DND-41 (cell line): ENCODE results near the gene MRPS27.
"Not testable (repeated sequence)": the region's sequence is repeated elsewhere in the genome, so short reads cannot be mapped to it uniquely, and the experiment has no call there.

Experiments used
- ATAC-seq: fragments of 200-7000 bp; cut with Tn5 transposase; 3 replicates; pipeline ENCODE4 v1.9.1; 2021; ENCODE audit warnings: low read depth; ENCODE audit not compliant: insufficient read depth
- DNase-seq: peaks from one replicate; pipeline ENCODE4 v3.0.0-alpha.2; 2020
- H2AFZ ChIP-seq: 2 replicates; pipeline ENCODE4 v1.6.0; 2012; ENCODE audit warnings: low read depth, low read length
- H3K27ac ChIP-seq: 2 replicates; pipeline ENCODE4 v1.5.1; 2012; ENCODE audit warnings: low read length, inconsistent platforms
- H3K27me3 ChIP-seq: fragments of 200-600 bp; sonication (generic); 2 replicates; pipeline ENCODE4 v1.6.0; 2012; ENCODE audit warnings: low read length, mild to moderate bottlenecking, inconsistent platforms; ENCODE audit not compliant: insufficient read depth, poor library complexity
- H3K36me3 ChIP-seq: 2 replicates; pipeline ENCODE4 v1.5.1; 2012; ENCODE audit warnings: low read length, inconsistent platforms; ENCODE audit not compliant: insufficient read depth
- H3K4me1 ChIP-seq: 2 replicates; pipeline ENCODE4 v1.5.1; 2012; ENCODE audit warnings: mild to moderate bottlenecking, low read length; ENCODE audit not compliant: insufficient read depth
- H3K4me2 ChIP-seq: 2 replicates; pipeline ENCODE4 v1.6.0; 2012; ENCODE audit warnings: mild to moderate bottlenecking, moderate library complexity, low read length, inconsistent platforms; ENCODE audit not compliant: insufficient read depth
- H3K4me3 ChIP-seq, 2 experiments: fragments of 200-600 bp in 1 of 2; shearing (Covaris generic) in 1 of 2; 2 replicates each; pipeline ENCODE4 v1.5.1; 2012 to 2016; ENCODE audit warnings: inconsistent platforms in 2 of 2, low read length in 2 of 2, mild to moderate bottlenecking in 2 of 2, low read depth in 1 of 2, moderate library complexity in 1 of 2
- H3K79me2 ChIP-seq: 2 replicates; pipeline ENCODE4 v1.6.0; 2012; ENCODE audit warnings: low read length, inconsistent platforms; ENCODE audit not compliant: insufficient read depth
- H3K9ac ChIP-seq: 2 replicates; pipeline ENCODE4 v1.6.0; 2012; ENCODE audit warnings: low read depth, mild to moderate bottlenecking, inconsistent platforms, low read length, moderate library complexity
- H3K9me3 ChIP-seq: 2 replicates; pipeline ENCODE4 v1.5.1; 2012; ENCODE audit warnings: low read length, moderate library complexity, mild to moderate bottlenecking, inconsistent platforms; ENCODE audit not compliant: insufficient read depth, severe bottlenecking
- H4K20me1 ChIP-seq: 2 replicates; pipeline ENCODE4 v1.6.0; 2012; ENCODE audit warnings: low read length; ENCODE audit not compliant: insufficient read depth
- EZH2 ChIP-seq: IDR thresholded peaks from 3 replicates; pipeline ENCODE4 v1.6.1; 2012; ENCODE audit warnings: borderline replicate concordance, low read depth, mild to moderate bottlenecking, moderate library complexity, low read length, inconsistent platforms; ENCODE audit not compliant: severe bottlenecking
- TF ChIP-seq, protein P1 (sequence below): IDR thresholded peaks from 2 replicates; pipeline ENCODE4 v1.5.1; 2012; ENCODE audit warnings: borderline replicate concordance, low read length, moderate library complexity, mild to moderate bottlenecking; ENCODE audit not compliant: poor library complexity, severe bottlenecking; ENCODE audit errors: extremely low read depth

The MRPS27 gene

DNA sequence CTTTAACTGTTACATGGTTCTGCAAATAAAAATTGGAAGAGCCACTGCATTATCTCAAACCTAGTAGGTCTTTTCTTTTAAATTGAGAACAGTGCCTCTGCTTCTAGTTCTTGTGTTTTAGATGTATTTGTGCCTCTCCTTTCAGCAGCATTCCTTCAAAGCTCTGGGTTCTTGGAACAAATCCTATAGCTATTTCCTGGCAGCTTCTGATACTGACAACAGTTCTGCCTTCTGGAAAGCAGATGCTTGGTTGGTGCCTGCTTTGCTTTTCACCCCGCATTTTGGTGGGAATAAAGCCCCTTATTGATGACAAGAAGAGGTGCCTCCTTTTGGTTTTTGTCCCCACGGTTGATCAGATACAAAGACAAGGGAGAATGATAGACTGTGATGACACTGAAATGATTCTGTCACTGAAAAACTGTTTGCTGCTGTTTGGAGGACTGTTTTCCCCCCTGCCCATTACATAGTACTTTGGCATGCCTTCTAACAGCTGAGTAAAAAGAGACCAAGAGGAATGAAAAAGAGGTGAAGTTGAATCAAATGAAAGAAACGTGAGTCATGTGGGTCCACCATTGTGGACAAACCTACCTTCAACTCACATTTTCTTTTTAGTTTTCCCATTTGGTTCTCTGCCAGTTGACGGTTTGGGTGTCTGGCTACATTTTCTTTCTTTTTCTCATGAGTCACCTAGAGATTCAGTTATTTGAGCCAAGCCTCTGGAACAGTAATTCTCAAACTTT lies 5.7 kb upstream of the MRPS27 start:
- Histone ChIP-seq H3K9ac (no peak overlapping the region), H3K4me1 (peaks cover 13% of the 10 kb centered on the region), H3K4me2 (no peak overlapping the region), H3K27ac (no peak overlapping the region), H3K4me3 (no peak overlapping the region), H3K79me2 (peaks cover 4% of the 10 kb centered on the region; the same call in 1 of the 2 replicates), H3K9me3 (no peaks in the 10 kb centered on the region), H2AFZ (no peak overlapping the region), H3K36me3 (peaks cover 39% of the 10 kb centered on the region; the same call in 1 of the 2 replicates), H3K27me3 (no peaks in the 10 kb centered on the region), H4K20me1 (no peaks in the 10 kb centered on the region)
- DNase-seq = no peak
- TF ChIP-seq, protein P1, sequence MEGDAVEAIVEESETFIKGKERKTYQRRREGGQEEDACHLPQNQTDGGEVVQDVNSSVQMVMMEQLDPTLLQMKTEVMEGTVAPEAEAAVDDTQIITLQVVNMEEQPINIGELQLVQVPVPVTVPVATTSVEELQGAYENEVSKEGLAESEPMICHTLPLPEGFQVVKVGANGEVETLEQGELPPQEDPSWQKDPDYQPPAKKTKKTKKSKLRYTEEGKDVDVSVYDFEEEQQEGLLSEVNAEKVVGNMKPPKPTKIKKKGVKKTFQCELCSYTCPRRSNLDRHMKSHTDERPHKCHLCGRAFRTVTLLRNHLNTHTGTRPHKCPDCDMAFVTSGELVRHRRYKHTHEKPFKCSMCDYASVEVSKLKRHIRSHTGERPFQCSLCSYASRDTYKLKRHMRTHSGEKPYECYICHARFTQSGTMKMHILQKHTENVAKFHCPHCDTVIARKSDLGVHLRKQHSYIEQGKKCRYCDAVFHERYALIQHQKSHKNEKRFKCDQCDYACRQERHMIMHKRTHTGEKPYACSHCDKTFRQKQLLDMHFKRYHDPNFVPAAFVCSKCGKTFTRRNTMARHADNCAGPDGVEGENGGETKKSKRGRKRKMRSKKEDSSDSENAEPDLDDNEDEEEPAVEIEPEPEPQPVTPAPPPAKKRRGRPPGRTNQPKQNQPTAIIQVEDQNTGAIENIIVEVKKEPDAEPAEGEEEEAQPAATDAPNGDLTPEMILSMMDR = no peak
- TF ChIP-seq EZH2 = no peak
- ATAC-seq = no peak

DNA sequence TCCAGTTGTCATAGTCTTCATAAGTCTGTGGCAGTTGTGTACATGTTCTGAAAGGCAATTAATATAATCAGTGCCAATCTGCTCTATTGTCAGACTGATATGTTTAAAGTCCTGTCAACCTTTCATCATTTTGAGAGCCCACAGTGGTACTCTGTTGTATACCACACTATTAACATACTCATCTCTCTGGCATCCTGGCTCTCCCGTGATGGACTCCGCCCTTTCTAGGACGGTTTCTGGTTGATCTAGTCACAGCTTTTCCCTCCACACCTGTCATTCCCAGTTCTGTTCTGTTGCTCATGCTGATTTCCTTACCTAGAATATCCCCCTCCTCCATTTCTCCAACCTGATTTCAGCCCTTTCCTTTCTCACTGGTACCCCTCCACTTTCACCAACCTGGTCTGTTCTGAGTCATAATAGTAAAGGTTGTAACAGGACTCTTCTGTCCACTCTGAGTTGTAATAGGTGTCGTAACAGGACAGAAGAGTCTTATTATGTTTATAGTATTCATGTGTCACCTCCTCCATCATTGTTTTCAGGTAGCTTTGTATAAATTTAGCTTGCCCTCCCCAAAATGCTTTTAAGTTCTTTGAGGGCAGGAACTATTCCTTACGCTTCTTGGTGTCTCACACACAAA lies 4.3 kb upstream of the MRPS27 start:
- peaks cover 33% of the 10 kb centered on the region for H3K36me3 ChIP-seq
- H3K4me2 ChIP-seq = no peak overlapping the region
- no peak for DNase-seq
- H3K4me1 ChIP-seq = peaks cover 13% of the 10 kb centered on the region
- H2AFZ ChIP-seq = no peak overlapping the region
- no peak overlapping the region for H3K27ac ChIP-seq
- peaks cover 16% of the 10 kb centered on the region for H3K79me2 ChIP-seq
- no peak overlapping the region for H3K4me3 ChIP-seq
- ATAC-seq = no peak
- H3K27me3 ChIP-seq = no peaks in the 10 kb centered on the region
- H3K9me3 ChIP-seq = no peaks in the 10 kb centered on the region
- no peak for TF ChIP-seq EZH2
- TF ChIP-seq, protein P1 = no peak
- H3K9ac ChIP-seq = no peak overlapping the region
- no peaks in the 10 kb centered on the region for H4K20me1 ChIP-seq

DNA sequence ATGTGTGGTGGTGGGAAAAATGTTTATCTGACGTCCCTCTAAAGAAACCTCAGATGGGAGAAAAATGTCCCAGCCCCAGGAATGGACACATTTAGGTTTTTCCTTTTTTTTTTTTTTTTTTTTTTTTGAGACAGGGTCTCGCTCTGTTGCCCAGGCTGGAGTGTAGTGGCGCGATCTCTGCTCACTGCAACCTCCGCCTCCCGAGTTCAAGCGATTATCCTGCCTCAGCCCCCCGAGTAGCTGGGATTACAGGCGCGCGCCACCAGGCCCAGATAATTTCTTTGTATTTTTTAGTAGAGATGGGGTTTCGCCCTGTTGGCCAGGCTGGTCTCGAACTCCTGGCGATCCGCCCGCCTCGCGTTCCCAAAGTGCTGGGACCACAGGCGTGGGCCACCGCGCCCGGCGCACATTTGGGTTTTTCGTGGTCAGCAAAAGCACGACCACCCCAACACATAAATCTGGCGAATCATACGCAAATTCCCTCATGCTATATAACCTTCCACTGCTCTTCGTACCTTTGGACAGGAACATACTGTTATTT lies 535 bp downstream of the MRPS27 start:
- DNase-seq = peak; percentile 42
- peak overlapping the region; percentile 86 for H3K4me2 ChIP-seq
- peaks cover 52% of the 10 kb centered on the region for H3K4me1 ChIP-seq
- H3K27me3 ChIP-seq, H4K20me1 ChIP-seq, H3K9me3 ChIP-seq: not testable (repeated sequence)
- peak overlapping the region; percentile 91 for H3K27ac ChIP-seq
- H3K9ac ChIP-seq = peak overlapping the region; percentile 66
- peak; percentile 6; the same call in 2 of the 3 replicates for ATAC-seq
- H3K4me3 ChIP-seq = peak overlapping the region; percentile 83 to 93
- H2AFZ ChIP-seq = peak overlapping the region; percentile 94
- peaks cover 62% of the 10 kb centered on the region for H3K79me2 ChIP-seq
- H3K36me3 ChIP-seq = peaks cover 15% of the 10 kb centered on the region

DNA sequence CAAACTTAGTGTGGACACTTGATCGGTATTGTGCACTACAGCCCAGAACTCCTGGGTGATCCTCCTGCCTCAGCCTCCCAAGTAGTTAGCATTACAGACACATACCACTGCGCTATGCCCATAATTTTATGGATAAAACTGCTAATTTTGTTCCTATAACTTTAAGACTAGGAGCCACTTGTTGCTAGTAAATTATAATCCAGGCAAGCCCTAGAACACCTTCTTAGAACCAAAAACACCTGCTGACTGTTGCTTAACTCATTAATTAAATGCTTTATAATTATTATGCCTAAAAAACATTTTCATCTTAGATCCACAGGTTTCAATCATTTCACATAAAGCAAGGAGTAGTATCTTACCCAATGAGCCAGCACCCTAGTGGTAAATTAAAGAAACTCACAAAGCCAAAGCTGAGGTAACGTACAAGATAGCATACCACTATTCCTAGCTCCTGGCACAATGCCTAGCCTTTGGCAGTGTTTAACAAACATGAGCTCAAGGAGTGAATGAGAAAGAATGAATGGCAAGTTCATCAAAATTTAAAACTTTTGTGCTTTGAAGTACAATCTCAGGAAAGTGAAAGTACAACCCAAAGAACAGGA lies 5.4 kb downstream of the MRPS27 start:
- Histone ChIP-seq H3K79me2 (peaks cover 73% of the 10 kb centered on the region), H3K4me3 (no peak overlapping the region), H4K20me1 (peaks cover 7% of the 10 kb centered on the region; the same call in 1 of the 2 replicates), H3K9me3 (no peaks in the 10 kb centered on the region), H3K9ac (no peak overlapping the region), H3K4me2 (no peak overlapping the region), H3K27ac (no peak overlapping the region), H2AFZ (no peak overlapping the region), H3K36me3 (peaks cover 55% of the 10 kb centered on the region), H3K4me1 (peaks cover 44% of the 10 kb centered on the region), H3K27me3 (no peaks in the 10 kb centered on the region)
- DNase-seq = no peak
- no peak for TF ChIP-seq EZH2
- TF ChIP-seq, protein P1 = peak; percentile 26
- peak; percentile 64 for ATAC-seq
